IMR-90 (cell line): ENCODE data around the gene ZSCAN23. TPM values are rescaled to one million over a fixed set of nuclear protein-coding genes. Genes with fewer than 3 reads are reported as not detected.

Experiments used
- ATAC-seq: fragments of 200-7000 bp; cut with Tn5 transposase; 2 replicates; pipeline ENCODE4 v1.9.1; 2020; ENCODE audit warnings: low read depth, mild to moderate bottlenecking, moderate library complexity
- BruUV-seq: library from RNA; stranded (reverse); fragments of 400-500 nt; replicated peaks from 2 replicates; lab custom pipeline; 2021; lab: Mats Ljungman, UMichigan
- CTCF ChIA-PET: fragments of 300-600 bp; formaldehyde crosslinking; extraction: SDS; loops from one replicate; lab custom pipeline; 2021; ENCODE audit warnings: antibody characterized with exemption; lab: Yijun Ruan, JAX
- POLR2A ChIA-PET: fragments of 300-600 bp; sonication (Branson Sonifier 250); formaldehyde crosslinking; loops from one replicate; lab custom pipeline; 2022; ENCODE audit warnings: antibody characterized with exemption; ENCODE audit not compliant: unreplicated experiment; lab: Charles Lee
- DNase-seq: peaks from one replicate; pipeline ENCODE4 v3.0.0; 2013
- H2AFZ ChIP-seq: replicated peaks from 2 replicates; pipeline ENCODE3; 2013; ENCODE audit warnings: low read length, mild to moderate bottlenecking; ENCODE audit not compliant: poor library complexity
- H2AK5ac ChIP-seq: 2 replicates; pipeline ENCODE4 v1.6.1; 2013; ENCODE audit warnings: low read depth, low read length, inconsistent platforms
- H2AK9ac ChIP-seq: replicated peaks from 2 replicates; pipeline ENCODE3; 2013; ENCODE audit warnings: mild to moderate bottlenecking, low read depth, low read length, moderate library complexity; ENCODE audit not compliant: poor library complexity
- H2BK120ac ChIP-seq: 2 replicates; pipeline ENCODE4 v1.6.1; 2013; ENCODE audit warnings: low read depth, low read length, inconsistent platforms
- H2BK15ac ChIP-seq: 3 replicates; pipeline ENCODE4 v1.6.1; 2013; ENCODE audit warnings: low read depth, low read length, inconsistent platforms
- H2BK20ac ChIP-seq: 2 replicates; pipeline ENCODE4 v1.6.1; 2013; ENCODE audit warnings: low read depth, mild to moderate bottlenecking, inconsistent platforms, low read length, moderate library complexity
- H2BK5ac ChIP-seq: 2 replicates; pipeline ENCODE4 v1.6.1; 2013; ENCODE audit warnings: mild to moderate bottlenecking, low read depth, low read length, inconsistent platforms; ENCODE audit not compliant: poor library complexity, severe bottlenecking
- H3K14ac ChIP-seq: replicated peaks from 2 replicates; pipeline ENCODE4 v1.6.1; 2013; ENCODE audit warnings: low read depth, low read length, inconsistent platforms
- H3K18ac ChIP-seq: 2 replicates; pipeline ENCODE4 v1.6.1; 2013; ENCODE audit warnings: low read depth, low read length, control low read depth
- H3K23ac ChIP-seq: 2 replicates; pipeline ENCODE4 v1.6.1; 2013; ENCODE audit warnings: low read depth, low read length, inconsistent platforms
- H3K27ac ChIP-seq: 2 replicates; pipeline ENCODE4 v1.5.1; 2013; ENCODE audit warnings: mild to moderate bottlenecking, control low read depth, low read length; ENCODE audit not compliant: insufficient read depth
- H3K27me3 ChIP-seq: 2 replicates; pipeline ENCODE4 v1.6.1; 2013; ENCODE audit warnings: low read length; ENCODE audit not compliant: control insufficient read depth, insufficient read depth
- H3K36me3 ChIP-seq: 2 replicates; pipeline ENCODE4 v1.6.1; 2013; ENCODE audit warnings: low read length, mixed read lengths; ENCODE audit not compliant: control insufficient read depth, insufficient read depth
- H3K4ac ChIP-seq: 2 replicates; pipeline ENCODE4 v1.6.1; 2013; ENCODE audit warnings: low read depth, low read length, inconsistent platforms
- H3K4me1 ChIP-seq: 2 replicates; pipeline ENCODE4 v1.6.1; 2013; ENCODE audit warnings: low read length, mixed read lengths; ENCODE audit not compliant: control insufficient read depth, insufficient read depth
- H3K4me2 ChIP-seq: 2 replicates; pipeline ENCODE4 v1.6.1; 2013; ENCODE audit warnings: low read depth, mild to moderate bottlenecking, control low read depth, low read length, moderate library complexity
- H3K4me3 ChIP-seq: 2 replicates; pipeline ENCODE4 v1.5.1; 2013; ENCODE audit warnings: low read depth, mild to moderate bottlenecking, control low read depth, low read length, moderate library complexity; ENCODE audit not compliant: insufficient read depth
- H3K56ac ChIP-seq: 2 replicates; pipeline ENCODE4 v1.6.1; 2013; ENCODE audit warnings: low read length, inconsistent platforms; ENCODE audit not compliant: insufficient read depth; ENCODE audit errors: extremely low read depth
- H3K79me1 ChIP-seq, 2 experiments: 2 replicates each; pipeline ENCODE4 v1.6.1; 2013; ENCODE audit warnings: low read length in 2 of 2, inconsistent platforms in 1 of 2, low read depth in 1 of 2
- H3K9ac ChIP-seq: 2 replicates; pipeline ENCODE4 v1.6.1; 2013; ENCODE audit warnings: low read depth, low read length, control low read depth
- H3K9me1 ChIP-seq: 2 replicates; pipeline ENCODE4 v1.6.1; 2013; ENCODE audit warnings: low read length, inconsistent platforms; ENCODE audit not compliant: insufficient read depth
- H3K9me3 ChIP-seq: 2 replicates; pipeline ENCODE4 v1.6.1; 2013; ENCODE audit warnings: low read length; ENCODE audit not compliant: control insufficient read depth, insufficient read depth
- H4K20me1 ChIP-seq: 2 replicates; pipeline ENCODE4 v1.6.1; 2013; ENCODE audit warnings: low read length, inconsistent platforms; ENCODE audit not compliant: insufficient read depth
- H4K5ac ChIP-seq: 2 replicates; pipeline ENCODE4 v1.6.1; 2013; ENCODE audit warnings: mild to moderate bottlenecking, low read depth, low read length, control low read depth
- H4K8ac ChIP-seq, 2 experiments: 2 replicates each; pipeline ENCODE4 v1.6.1; 2013; ENCODE audit warnings: low read depth in 2 of 2, low read length in 2 of 2, control low read depth in 1 of 2, inconsistent platforms in 1 of 2
- H4K91ac ChIP-seq: 2 replicates; pipeline ENCODE4 v1.6.1; 2013; ENCODE audit warnings: low read depth, low read length, inconsistent platforms; ENCODE audit not compliant: insufficient read depth
- MAZ ChIP-seq: IDR thresholded peaks from 2 replicates; pipeline ENCODE4 v1.6.1; 2012; ENCODE audit warnings: low read depth, mild to moderate bottlenecking, low read length, improper control_type of control experiment, moderate library complexity, borderline replicate concordance
- POLR2A ChIP-seq: IDR thresholded peaks from 2 replicates; pipeline ENCODE4 v1.6.1; 2012; ENCODE audit warnings: mild to moderate bottlenecking, low read depth, low read length
- RAD21 ChIP-seq: IDR thresholded peaks from 2 replicates; pipeline ENCODE4 v1.6.1; 2012; ENCODE audit warnings: low read length, improper control_type of control experiment
- WGBS, 2 experiments: methylation state at CpG; one replicate each; pipeline versions ENCODE4 v1.1.5 to v1.1.7; 2013; ENCODE audit warnings: missing lambda C conversion rate in 2 of 2; ENCODE audit not compliant: insufficient read length in 1 of 2; ENCODE audit errors: extremely low coverage in 2 of 2; 5-methylcytosine and 5-hydroxymethylcytosine counted together
- dilution Hi-C: fragments of 300-500 bp; cut with HindIII; formaldehyde crosslinking; loops from one replicate; pipeline ENCODE4 v1.14.3; 2018; ENCODE audit warnings: low sequenced_read_pairs; ENCODE audit not compliant: unreplicated experiment
- in situ Hi-C: fragments of 300-500 bp; cut with MboI; formaldehyde crosslinking; loops from 3 replicates; pipeline ENCODE4 v1.14.3; 2019; ENCODE audit warnings: low sequenced_read_pairs, inconsistent platforms, mixed read lengths
- intact Hi-C: fragments of 100-400 bp; cut with micrococcal nuclease; formaldehyde crosslinking; loops from 2 replicates; pipeline ENCODE4 v1.10.0; 2022
- polyA plus RNA-seq, 3 experiments: library from polyadenylated mRNA; depleted of rRNA; stranded (reverse); fragments of >200 nt; gene quantifications; 2 replicates each; pipeline ENCODE4 v1.2.3, GENCODE V29; 2012; ENCODE audit warnings: low replicate concordance in 1 of 3
- total RNA-seq: library from RNA; depleted of rRNA; stranded (reverse); fragments of >200 nt; gene quantifications from 2 replicates; pipeline ENCODE4 v1.2.3, GENCODE V29; 2012
- TF ChIP-seq, protein P1 (sequence below): fragments of 150-350 bp; IDR thresholded peaks from 2 replicates; pipeline ENCODE4 v1.6.1; 2017; ENCODE audit warnings: mild to moderate bottlenecking, antibody characterized with exemption, low read length, low read depth

ZSCAN23 gene
- total and polyA plus RNA-seq, 2 of the 4 experiments (the other 2 are of a cell fraction): 1.7 to 8.4 TPM

DNA sequence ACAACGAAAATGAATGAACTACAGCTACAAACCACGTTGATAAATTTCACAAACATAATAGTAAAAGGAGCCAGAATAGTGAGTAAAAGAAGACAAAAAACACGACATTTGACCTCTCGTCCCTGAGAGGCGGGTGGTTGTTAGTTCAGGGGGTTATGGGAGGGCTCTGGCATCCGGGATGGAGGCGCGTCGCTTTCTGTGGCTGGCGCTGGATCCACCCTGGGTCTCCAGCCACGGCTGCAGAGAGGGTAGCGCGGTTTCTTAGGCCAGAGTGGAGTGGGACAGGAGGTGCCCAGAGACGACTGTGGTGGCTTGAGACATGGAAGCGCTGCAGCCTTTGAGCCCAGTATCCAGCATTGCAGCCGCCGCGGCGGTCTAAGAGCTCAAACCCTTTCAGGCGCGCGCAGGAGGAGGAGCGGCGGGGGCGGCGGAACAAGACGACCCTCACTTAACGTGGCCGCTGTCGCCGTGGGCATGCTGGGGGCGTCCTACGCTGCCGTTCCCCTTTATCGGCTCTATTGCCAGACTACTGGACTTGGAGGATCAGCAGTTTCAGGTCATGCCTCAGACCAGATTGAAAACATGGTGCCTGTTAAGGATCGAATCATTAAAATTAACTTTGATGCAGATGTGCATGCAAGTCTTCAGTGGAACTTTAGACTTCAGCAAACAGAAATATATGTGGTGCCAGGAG, 3.7 kb upstream of the ZSCAN23 start:
- Histone ChIP-seq H3K4ac (no peak overlapping the region), H3K14ac (no peak overlapping the region), H3K18ac (no peak overlapping the region), H3K4me1 (no peaks in the 10 kb centered on the region), H2BK20ac (no peak overlapping the region), H4K5ac (no peak overlapping the region), H3K23ac (no peak overlapping the region; the same call in 1 of the 2 replicates), H2AK5ac (no peak overlapping the region), H4K8ac (no peak overlapping the region), H2AFZ (peak overlapping the region; percentile 94), H3K79me1 (peaks cover 7 to 12% of the 10 kb centered on the region in 2 experiments), H3K4me2 (peak overlapping the region; percentile 93), H3K4me3 (peak overlapping the region; percentile 77), H3K56ac (no peak overlapping the region; the same call in 1 of the 2 replicates), H2BK120ac (no peak overlapping the region), H2AK9ac (no peak overlapping the region), H4K20me1 (no peaks in the 10 kb centered on the region), H3K9me3 (no peaks in the 10 kb centered on the region), H3K36me3 (no peaks in the 10 kb centered on the region), H2BK5ac (no peak overlapping the region), H2BK15ac (no peak overlapping the region), H3K9me1 (no peaks in the 10 kb centered on the region; the same call in 1 of the 2 replicates), H4K91ac (no peak overlapping the region), H3K27ac (no peak overlapping the region), H3K27me3 (no peaks in the 10 kb centered on the region), H3K9ac (peak overlapping the region; percentile 71)
- WGBS, 2 experiments: 1% methylated on average over 12 of the region's 36 CpGs; no CpG with 5 or more reads in 1 of the 2 experiments
- POLR2A ChIA-PET: no interaction called here
- DNase-seq (peak; percentile 6), ATAC-seq (peak; percentile 63)
- BruUV-seq: no TSS peak
- dilution Hi-C loops (no loop called here), intact Hi-C loops (loop anchor here (2.0 kb wide), 1 partner anchor 28 kb away; no protein-coding TSS in a partner anchor), in situ Hi-C loops (no loop called here)
- CTCF ChIA-PET: no interaction called here
- TF ChIP-seq, protein P1, sequence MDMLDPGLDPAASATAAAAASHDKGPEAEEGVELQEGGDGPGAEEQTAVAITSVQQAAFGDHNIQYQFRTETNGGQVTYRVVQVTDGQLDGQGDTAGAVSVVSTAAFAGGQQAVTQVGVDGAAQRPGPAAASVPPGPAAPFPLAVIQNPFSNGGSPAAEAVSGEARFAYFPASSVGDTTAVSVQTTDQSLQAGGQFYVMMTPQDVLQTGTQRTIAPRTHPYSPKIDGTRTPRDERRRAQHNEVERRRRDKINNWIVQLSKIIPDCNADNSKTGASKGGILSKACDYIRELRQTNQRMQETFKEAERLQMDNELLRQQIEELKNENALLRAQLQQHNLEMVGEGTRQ: no peak
- TF ChIP-seq RAD21 (no peak), POLR2A (no peak), MAZ (no peak)
